Measurements from ENCODE around the gene NR5A2. TPM values are rescaled to one million over a fixed set of nuclear protein-coding genes. Genes with fewer than 3 reads are reported as not detected.

The NR5A2 gene
- total RNA-seq, 2 donors from 2014 or later, result 0.44 to 0.63 TPM

GRCh38 chr1:200153277-200154055 lies 126.0 kb downstream of the NR5A2 start:
- Histone ChIP-seq H3K27ac (no peak overlapping the region), H3K4me3 (no peak overlapping the region), H3K27me3 (no peaks in the 10 kb centered on the region), H3K36me3 (no peaks in the 10 kb centered on the region), H3K9me3 (no peaks in the 10 kb centered on the region), H3K4me1 (no peaks in the 10 kb centered on the region)
- no peak for DNase-seq (ENCODE audit: low spot score)
- TF ChIP-seq CTCF (IDR thresholded peaks at IDR 0.05), result no peak

- Histone ChIP-seq H3K4me1 (no peaks in the 10 kb centered on the region), H3K4me3 (no peak overlapping the region), H3K9me3 (no peaks in the 10 kb centered on the region), H3K36me3 (no peaks in the 10 kb centered on the region), H3K27me3 (no peaks in the 10 kb centered on the region), H3K27ac (no peak overlapping the region)
- DNase-seq (ENCODE audit: low spot score), result no peak
- TF ChIP-seq CTCF (IDR thresholded peaks at IDR 0.05), result no peak
These were observed 126.7 kb downstream of the NR5A2 start for GRCh38 chr1:200154069-200154767.

GRCh38 chr1:200157715-200158114 lies 130.2 kb downstream of the NR5A2 start:
- Histone ChIP-seq H3K4me1 (no peaks in the 10 kb centered on the region), H3K9me3 (no peaks in the 10 kb centered on the region), H3K4me3 (no peak overlapping the region), H3K36me3 (no peaks in the 10 kb centered on the region), H3K27me3 (no peaks in the 10 kb centered on the region), H3K27ac (no peak overlapping the region)
- DNase-seq (ENCODE audit: low spot score), result no peak
- TF ChIP-seq CTCF (IDR thresholded peaks at IDR 0.05), result no peak

- Histone ChIP-seq H3K27me3 (no peaks in the 10 kb centered on the region), H3K9me3 (no peaks in the 10 kb centered on the region), H3K4me3 (no peak overlapping the region), H3K36me3 (no peaks in the 10 kb centered on the region), H3K4me1 (no peaks in the 10 kb centered on the region), H3K27ac (no peak overlapping the region)
- TF ChIP-seq CTCF (IDR thresholded peaks at IDR 0.05), result no peak
- no peak for DNase-seq (ENCODE audit: low spot score)
These were observed 134.3 kb downstream of the NR5A2 start for GRCh38 chr1:200161801-200162200.

- Histone ChIP-seq H3K27me3 (no peaks in the 10 kb centered on the region), H3K4me3 (no peak overlapping the region), H3K4me1 (no peaks in the 10 kb centered on the region), H3K36me3 (no peaks in the 10 kb centered on the region), H3K27ac (no peak overlapping the region), H3K9me3 (no peaks in the 10 kb centered on the region)
- no peak for TF ChIP-seq CTCF (IDR thresholded peaks at IDR 0.05)
- DNase-seq (ENCODE audit: low spot score), result no peak
These were observed 134.7 kb downstream of the NR5A2 start for GRCh38 chr1:200162258-200162657.
